Calu3 (cell line): Measurements from ENCODE around the gene PDE7B. TPM values are rescaled to one million over a fixed set of nuclear protein-coding genes. Genes with fewer than 3 reads are reported as not detected.

Source experiments
- BruUV-seq: library from RNA; stranded (reverse); fragments of 400-500 nt; replicated peaks from 2 replicates; lab custom pipeline; 2021; lab: Mats Ljungman, UMichigan
- CTCF ChIA-PET: fragments of 300-600 bp; sonication (Branson Sonifier 250); formaldehyde crosslinking; loops from one replicate; lab custom pipeline; 2022; ENCODE audit warnings: antibody characterized with exemption; lab: Charles Lee
- DNase-seq: peaks from one replicate; pipeline ENCODE4 v3.0.0; 2022
- H3K27ac Mint-ChIP-seq: one replicate; pipeline ENCODE4 v1.8.0; 2022; ENCODE audit warnings: mixed read lengths; ENCODE audit not compliant: unreplicated experiment
- H3K27me3 Mint-ChIP-seq: one replicate; pipeline ENCODE4 v1.8.0; 2022; ENCODE audit warnings: mixed read lengths; ENCODE audit not compliant: unreplicated experiment
- H3K36me3 Mint-ChIP-seq: one replicate; pipeline ENCODE4 v1.8.0; 2022; ENCODE audit warnings: mild to moderate bottlenecking, moderate library complexity, mixed read lengths; ENCODE audit not compliant: insufficient read depth, unreplicated experiment
- H3K4me1 Mint-ChIP-seq: one replicate; pipeline ENCODE4 v1.8.0; 2022; ENCODE audit warnings: mild to moderate bottlenecking, low read depth, mixed read lengths; ENCODE audit not compliant: unreplicated experiment
- H3K4me3 Mint-ChIP-seq: one replicate; pipeline ENCODE4 v1.8.0; 2022; ENCODE audit warnings: mild to moderate bottlenecking, low read depth, moderate library complexity, mixed read lengths; ENCODE audit not compliant: unreplicated experiment
- H3K9me3 Mint-ChIP-seq: one replicate; pipeline ENCODE4 v1.8.0; 2022; ENCODE audit warnings: low read depth, mixed read lengths; ENCODE audit not compliant: unreplicated experiment
- CTCF ChIP-seq: fragments of 200-600 bp; IDR thresholded peaks from one replicate; pipeline ENCODE4 v1.8.0; 2022; ENCODE audit warnings: antibody characterized with exemption; ENCODE audit not compliant: unreplicated experiment
- intact Hi-C: fragments of 100-400 bp; cut with micrococcal nuclease; formaldehyde crosslinking; loops from one replicate; pipeline ENCODE4 v1.10.0; 2022; ENCODE audit not compliant: unreplicated experiment
- total RNA-seq: library from RNA; stranded (reverse); gene quantifications from 2 replicates; pipeline ENCODE4 v1.2.3, GENCODE V29; 2022

PDE7B gene
- total RNA-seq, 1 experiment from 2014 or later = 0.09 TPM

- Mint-ChIP-seq H3K4me3 (no peak overlapping the region), H3K36me3 (no peaks in the 10 kb centered on the region), H3K9me3 (no peaks in the 10 kb centered on the region), H3K4me1 (no peaks in the 10 kb centered on the region), H3K27ac (no peak overlapping the region), H3K27me3 (no peaks in the 10 kb centered on the region)
- BruUV-seq = no TSS peak
- CTCF ChIA-PET = no interaction called here
- DNase-seq = no peak
- TF ChIP-seq CTCF = no peak
- intact Hi-C loops = no loop called here
Measured at GRCh38 chr6:136175873-136176272, 324.4 kb downstream of the PDE7B start.

- no TSS peak for BruUV-seq
- no peaks in the 10 kb centered on the region for H3K36me3 Mint-ChIP-seq
- CTCF ChIA-PET = no interaction called here
- H3K4me1 Mint-ChIP-seq = no peaks in the 10 kb centered on the region
- no peaks in the 10 kb centered on the region for H3K27me3 Mint-ChIP-seq
- no peak for DNase-seq
- intact Hi-C loops = no loop called here
- no peak for TF ChIP-seq CTCF
- H3K9me3 Mint-ChIP-seq = no peaks in the 10 kb centered on the region
- H3K27ac Mint-ChIP-seq = no peak overlapping the region
- H3K4me3 Mint-ChIP-seq = no peak overlapping the region
Measured at GRCh38 chr6:136178749-136179148, 327.2 kb downstream of the PDE7B start.

- Mint-ChIP-seq H3K27me3 (no peaks in the 10 kb centered on the region), H3K9me3 (no peaks in the 10 kb centered on the region), H3K4me3 (no peak overlapping the region), H3K27ac (no peak overlapping the region), H3K36me3 (no peaks in the 10 kb centered on the region), H3K4me1 (no peaks in the 10 kb centered on the region)
- intact Hi-C loops = no loop called here
- DNase-seq = no peak
- no peak for TF ChIP-seq CTCF
- CTCF ChIA-PET = no interaction called here
- no TSS peak for BruUV-seq
Measured at GRCh38 chr6:136180704-136181511, 329.4 kb downstream of the PDE7B start.

GRCh38 chr6:136181512-136181833, 330.0 kb downstream of the PDE7B start:
- CTCF ChIA-PET = interaction anchor here (0.5 kb wide), 1 partner anchor 114 kb away, joined by 5 read pairs; no protein-coding TSS in a partner anchor
- BruUV-seq = no TSS peak
- H3K36me3 Mint-ChIP-seq = no peaks in the 10 kb centered on the region
- intact Hi-C loops = no loop called here
- no peak overlapping the region for H3K4me3 Mint-ChIP-seq
- H3K27ac Mint-ChIP-seq = no peak overlapping the region
- no peak for DNase-seq
- no peaks in the 10 kb centered on the region for H3K4me1 Mint-ChIP-seq
- no peak for TF ChIP-seq CTCF
- H3K27me3 Mint-ChIP-seq = no peaks in the 10 kb centered on the region
- no peaks in the 10 kb centered on the region for H3K9me3 Mint-ChIP-seq
